Gastrocnemius medialis (tissue), 4 donors: ENCODE results near the gene CKMT2. TPM values are rescaled to one million over a fixed set of nuclear protein-coding genes. Genes with fewer than 3 reads are reported as not detected.

Source experiments
- ATAC-seq, 2 donors: fragments of 150-250 bp; one replicate each; pipeline ENCODE4 v1.9.1; 2016
- DNase-seq, 2 donors: peaks; one replicate each; pipeline ENCODE4 v3.0.0-alpha.2; 2019
- H3K27ac ChIP-seq, 4 donors: fragments of 200-600 bp; sonication (generic); 1 replicate in 1 of 4; 2 replicates in 3 of 4; pipeline ENCODE4 v1.5.1; 2016 to 2018; ENCODE audit warnings: mild to moderate bottlenecking in 2 of 4, moderate library complexity in 1 of 4
- H3K27me3 ChIP-seq, 3 donors: fragments of 200-600 bp; sonication (generic) in 2 of 3; 1 replicate in 1 of 3; 2 replicates in 2 of 3; pipeline versions ENCODE4 v1.5.1 to v1.6.0; 2016 to 2019; ENCODE audit warnings: mild to moderate bottlenecking in 1 of 3, moderate library complexity in 1 of 3
- H3K36me3 ChIP-seq, 2 donors: fragments of 200-600 bp; sonication (generic) in 1 of 2; one replicate each; pipeline ENCODE4 v1.5.1; 2017 to 2018
- H3K4me1 ChIP-seq, 2 donors: fragments of 200-600 bp; sonication (generic) in 1 of 2; one replicate each; pipeline ENCODE4 v1.5.1; 2016 to 2017; ENCODE audit warnings: mild to moderate bottlenecking in 2 of 2
- H3K4me3 ChIP-seq, 4 donors: fragments of 200-600 bp; sonication (generic) in 3 of 4; 1 replicate in 1 of 4; 2 replicates in 3 of 4; pipeline ENCODE4 v1.5.1; 2016 to 2019; ENCODE audit warnings: mild to moderate bottlenecking in 2 of 4
- H3K9me3 ChIP-seq, 3 donors: fragments of 200-600 bp; sonication (generic) in 2 of 3; 1 replicate in 1 of 3; 2 replicates in 2 of 3; pipeline ENCODE4 v1.5.1; 2016 to 2019
- CTCF ChIP-seq, 5 experiments: fragments of 450-650 bp in 3 of 5; fragments of 200-600 bp in 2 of 5; sonication (generic) in 2 of 5; IDR thresholded peaks in 4 of 5; conservative IDR thresholded peaks in 1 of 5; 1 replicate in 4 of 5; 2 replicates in 1 of 5; pipeline ENCODE4 v1.5.1; 2016 to 2019; ENCODE audit warnings: antibody characterized with exemption in 5 of 5, mild to moderate bottlenecking in 3 of 5, moderate library complexity in 3 of 5
- POLR2A ChIP-seq, 2 donors: fragments of 450-650 bp; IDR thresholded peaks; one replicate each; pipeline ENCODE4 v1.6.1; 2017; ENCODE audit warnings: antibody characterized with exemption in 2 of 2, mild to moderate bottlenecking in 2 of 2, moderate library complexity in 2 of 2
- in situ Hi-C, 4 donors: fragments of 200-750 bp; cut with MboI; loops; one replicate each; pipeline versions ENCODE4 v1.15.0 to v1.8.0; 2017; ENCODE audit warnings: low sequenced_read_pairs in 4 of 4
- intact Hi-C: fragments of 100-400 bp; cut with DNase I; formaldehyde crosslinking; loops from one replicate; pipeline ENCODE4 v1.15.1; 2023; ENCODE audit warnings: low total_unique reads
- total RNA-seq, 4 donors: library from RNA; depleted of rRNA; stranded (reverse); fragments of >200 nt; gene quantifications; one replicate each; pipeline versions ENCODE4 v1.1.0 to v1.2.3, GENCODE V29; 2016

CKMT2 gene
- total RNA-seq, 4 donors from 2014 or later: 550 to 1,114 (median 879) TPM

- intact Hi-C loops: no loop called here
- H3K27ac ChIP-seq: no peak overlapping the region
- DNase-seq: no peak
- no peaks in the 10 kb centered on the region for H3K27me3 ChIP-seq
- H3K4me1 ChIP-seq: peaks cover 4 to 5% of the 10 kb centered on the region in 2 donors
- H3K36me3 ChIP-seq: no peaks in the 10 kb centered on the region
- TF ChIP-seq CTCF (IDR thresholded peaks at IDR 0.05 in 4 of 5, conservative IDR thresholded peaks at IDR 0.05 in 1 of 5) (no peak), POLR2A (IDR thresholded peaks at IDR 0.05) (no peak)
- ATAC-seq: no peak
- H3K4me3 ChIP-seq: no peak overlapping the region
- H3K9me3 ChIP-seq: no peaks in the 10 kb centered on the region
- in situ Hi-C loops: no loop called here
These were observed 6.2 kb upstream of the CKMT2 start for GRCh38 chr5:81226949-81227348.

- DNase-seq (no peak), ATAC-seq (no peak)
- no peaks in the 10 kb centered on the region for H3K9me3 ChIP-seq
- no peak for TF ChIP-seq POLR2A (IDR thresholded peaks at IDR 0.05)
- no peak for TF ChIP-seq CTCF (IDR thresholded peaks at IDR 0.05 in 4 of 5, conservative IDR thresholded peaks at IDR 0.05 in 1 of 5)
- in situ Hi-C loops: no loop called here
- no peaks in the 10 kb centered on the region for H3K27me3 ChIP-seq
- peaks cover 9% of the 10 kb centered on the region in 2 donors for H3K4me1 ChIP-seq
- no peak overlapping the region for H3K27ac ChIP-seq
- no peaks in the 10 kb centered on the region for H3K36me3 ChIP-seq
- no peak overlapping the region for H3K4me3 ChIP-seq
- intact Hi-C loops: no loop called here
These were observed 5.0 kb upstream of the CKMT2 start for GRCh38 chr5:81228084-81228483.

- no peak for TF ChIP-seq POLR2A (IDR thresholded peaks at IDR 0.05)
- TF ChIP-seq CTCF (IDR thresholded peaks at IDR 0.05 in 4 of 5, conservative IDR thresholded peaks at IDR 0.05 in 1 of 5): no peak
- peak overlapping the region in 1 of 4 donors; percentile 98 for H3K27ac ChIP-seq
- H3K4me1 ChIP-seq: peaks cover 23 to 24% of the 10 kb centered on the region in 2 donors
- DNase-seq: no peak
- H3K27me3 ChIP-seq: no peaks in the 10 kb centered on the region
- no peak overlapping the region for H3K4me3 ChIP-seq
- H3K36me3 ChIP-seq: no peaks in the 10 kb centered on the region
- H3K9me3 ChIP-seq: no peaks in the 10 kb centered on the region
- ATAC-seq: no peak
- in situ Hi-C loops: no loop called here
- intact Hi-C loops: loop anchor here (10.0 kb wide), 2 partner anchors 194 to 826 kb away; partner anchors contain the start of gene ZFYVE16
These were observed 2.7 kb upstream of the CKMT2 start for GRCh38 chr5:81230416-81230815.

GRCh38 chr5:81232464-81233079, 550 bp upstream of the CKMT2 start:
- no peak for TF ChIP-seq CTCF (IDR thresholded peaks at IDR 0.05 in 4 of 5, conservative IDR thresholded peaks at IDR 0.05 in 1 of 5)
- Histone ChIP-seq H3K27ac (peak overlapping the region; percentile 98 to 100 (median 98)), H3K4me3 (peak overlapping the region; percentile 61 to 75 (median 68)), H3K9me3 (no peaks in the 10 kb centered on the region), H3K36me3 (no peaks in the 10 kb centered on the region), H3K27me3 (no peaks in the 10 kb centered on the region), H3K4me1 (peaks cover 42 to 43% of the 10 kb centered on the region in 2 donors)
- peak; percentile 97 to 98 for DNase-seq
- peak; percentile 71 to 76 for ATAC-seq
- intact Hi-C loops (loop anchor here (2.0 to 10.0 kb wide), 3 partner anchors 68 to 828 kb away; partner anchors contain the start of genes ZCCHC9 and ZFYVE16), in situ Hi-C loops (no loop called here)
